HG03139 (cell line): ENCODE measurements around the gene FAM229B.

Experiments used
- ATAC-seq: cut with Tn5 transposase; IDR thresholded peaks from one replicate; pipeline ENCODE4 v1.9.1; 2021; ENCODE audit not compliant: unreplicated experiment

Gene FAM229B

GRCh38 chr6:112141707-112142106 is 54.3 kb downstream of the FAM229B start:
- no peak for ATAC-seq

- no peak for ATAC-seq
Observed at GRCh38 chr6:112144145-112144926, 56.9 kb downstream of the FAM229B start.

GRCh38 chr6:112145080-112145573 is 57.7 kb downstream of the FAM229B start:
- no peak for ATAC-seq

- ATAC-seq, result no peak
Observed at GRCh38 chr6:112148103-112148502, 60.7 kb downstream of the FAM229B start.

GRCh38 chr6:112149236-112149635 is 61.8 kb downstream of the FAM229B start:
- ATAC-seq, result no peak

- no peak for ATAC-seq
Observed at GRCh38 chr6:112149719-112150263, 62.4 kb downstream of the FAM229B start.

- no peak for ATAC-seq
Observed at GRCh38 chr6:112150363-112150762, 63.0 kb downstream of the FAM229B start.
